MCF 10A (cell line): ENCODE results near the gene SCG3. TPM values are rescaled to one million over a fixed set of nuclear protein-coding genes. Genes with fewer than 3 reads are reported as not detected.

Source experiments
- BruUV-seq: library from RNA; stranded (reverse); fragments of 400-500 nt; replicated peaks from 2 replicates; lab custom pipeline; 2021; lab: Mats Ljungman, UMichigan
- CTCF ChIA-PET: fragments of 300-600 bp; sonication (Branson Sonifier 250); formaldehyde crosslinking; extraction: SDS; loops from one replicate; lab custom pipeline; 2021; ENCODE audit warnings: antibody characterized with exemption, inconsistent platforms; lab: Yijun Ruan, JAX
- POLR2A ChIA-PET: fragments of 300-600, 350-650 bp; sonication (Branson Sonifier 250); formaldehyde crosslinking; extraction: SDS; loops from one replicate; lab custom pipeline; 2020; ENCODE audit warnings: antibody characterized with exemption, inconsistent platforms; lab: Yijun Ruan, JAX
- DNase-seq: peaks from one replicate; pipeline ENCODE4 v3.0.0-alpha.2; 2018; ENCODE audit not compliant: unreplicated experiment
- H3K27ac Mint-ChIP-seq: one replicate; pipeline ENCODE4 v1.8.0; 2022; ENCODE audit warnings: mild to moderate bottlenecking, low read depth, mixed read lengths; ENCODE audit not compliant: unreplicated experiment
- H3K27me3 Mint-ChIP-seq: one replicate; pipeline ENCODE4 v1.8.0; 2022; ENCODE audit warnings: mixed read lengths; ENCODE audit not compliant: insufficient read depth, unreplicated experiment
- H3K36me3 Mint-ChIP-seq: one replicate; pipeline ENCODE4 v1.8.0; 2022; ENCODE audit warnings: mild to moderate bottlenecking, moderate library complexity, mixed read lengths; ENCODE audit not compliant: insufficient read depth, unreplicated experiment
- H3K4me1 Mint-ChIP-seq: one replicate; pipeline ENCODE4 v1.8.0; 2022; ENCODE audit warnings: mixed read lengths; ENCODE audit not compliant: insufficient read depth, unreplicated experiment
- H3K4me3 Mint-ChIP-seq: one replicate; pipeline ENCODE4 v1.8.0; 2022; ENCODE audit warnings: mild to moderate bottlenecking, moderate library complexity, mixed read lengths; ENCODE audit not compliant: unreplicated experiment
- H3K9me3 Mint-ChIP-seq: one replicate; pipeline ENCODE4 v1.8.0; 2022; ENCODE audit warnings: mixed read lengths; ENCODE audit not compliant: unreplicated experiment
- CTCF ChIP-seq: fragments of 200-600 bp; IDR thresholded peaks from one replicate; pipeline ENCODE4 v1.8.0; 2022; ENCODE audit warnings: antibody characterized with exemption, mild to moderate bottlenecking; ENCODE audit not compliant: unreplicated experiment
- intact Hi-C: fragments of 100-400 bp; cut with micrococcal nuclease; formaldehyde crosslinking; loops from 2 replicates; pipeline ENCODE4 v1.14.1; 2022
- total RNA-seq: library from RNA; stranded (reverse); gene quantifications from 2 replicates; pipeline ENCODE4 v1.2.3, GENCODE V29; 2022

The SCG3 gene
- total RNA-seq, 1 experiment from 2014 or later, result not detected

- peaks cover 10% of the 10 kb centered on the region for H3K4me1 Mint-ChIP-seq
- H3K4me3 Mint-ChIP-seq, result peak within 1 kb of the TSS; percentile 72
- no peak for DNase-seq
- H3K9me3 Mint-ChIP-seq, result no peaks in the 10 kb centered on the region
- no peak within 1 kb of the TSS for H3K27ac Mint-ChIP-seq
- peaks cover 25% of the 10 kb centered on the region for H3K27me3 Mint-ChIP-seq
- H3K36me3 Mint-ChIP-seq, result no peaks in the 10 kb centered on the region
- TF ChIP-seq CTCF, result no peak
- CTCF ChIA-PET, result interaction anchor here (0.6 to 1.2 kb wide), 3 partner anchors 26 to 46 kb away, joined by 3 to 4 read pairs (median 3); no protein-coding TSS in a partner anchor
- no TSS peak for BruUV-seq
- intact Hi-C loops, result no loop called here
- POLR2A ChIA-PET, result interaction anchor here (1.3 to 7.5 kb wide), 3 partner anchors 13 to 130 kb away, joined by 3 to 69 read pairs (median 12); partner anchors contain the start of gene LYSMD2
These were observed 69.7 kb downstream of the SCG3 start, which contains the start of gene TMOD2 for GRCh38 chr15:51750792-51751696. TSS of gene TMOD2 (plus strand) at chr15:51751597. CDS start at chr15:51766442, 14,845 bp downstream.

GRCh38 chr15:51751697-51752683 lies 70.7 kb downstream of the SCG3 start:
- Mint-ChIP-seq H3K36me3 (no peaks in the 10 kb centered on the region), H3K27ac (no peak overlapping the region), H3K9me3 (no peaks in the 10 kb centered on the region), H3K4me1 (peaks cover 10% of the 10 kb centered on the region), H3K4me3 (peak overlapping the region; percentile 72), H3K27me3 (peaks cover 24% of the 10 kb centered on the region)
- intact Hi-C loops, result no loop called here
- POLR2A ChIA-PET, result interaction anchor here (0.5 to 7.5 kb wide), 6 partner anchors 10 to 347 kb away, joined by 3 to 69 read pairs (median 4); partner anchors contain the start of gene LYSMD2
- no peak for TF ChIP-seq CTCF
- DNase-seq, result no peak
- CTCF ChIA-PET, result interaction anchor here (0.6 to 1.2 kb wide), 3 partner anchors 12 to 427 kb away, joined by 3 read pairs; no protein-coding TSS in a partner anchor
- no TSS peak for BruUV-seq

- ChIA-PET POLR2A (interaction anchor here (0.5 to 7.5 kb wide), 7 partner anchors 10 to 348 kb away, joined by 3 to 69 read pairs (median 3); partner anchors contain the start of gene LYSMD2), CTCF (interaction anchor here (0.6 to 1.6 kb wide), 4 partner anchors 11 to 426 kb away, joined by 3 to 4 read pairs (median 3); no protein-coding TSS in a partner anchor)
- DNase-seq, result no peak
- intact Hi-C loops, result no loop called here
- H3K27me3 Mint-ChIP-seq, result peaks cover 24% of the 10 kb centered on the region
- H3K4me3 Mint-ChIP-seq, result peak overlapping the region; percentile 19
- H3K27ac Mint-ChIP-seq, result no peak overlapping the region
- TF ChIP-seq CTCF, result no peak
- no TSS peak for BruUV-seq
- no peaks in the 10 kb centered on the region for H3K9me3 Mint-ChIP-seq
- H3K4me1 Mint-ChIP-seq, result peaks cover 10% of the 10 kb centered on the region
- no peaks in the 10 kb centered on the region for H3K36me3 Mint-ChIP-seq
These were observed 71.6 kb downstream of the SCG3 start for GRCh38 chr15:51752888-51753287.
